HUES6 (cell line): Measurements from ENCODE around the gene PDCD2L.
"Not testable (repeated sequence)": the region's sequence is repeated elsewhere in the genome, so short reads cannot be mapped to it uniquely, and the experiment has no call there.

ENCODE experiments used
- H3K27ac ChIP-seq: 2 replicates; pipeline ENCODE4 v1.7.0; 2013; ENCODE audit warnings: low read depth, mild to moderate bottlenecking, low read length, inconsistent platforms
- H3K27me3 ChIP-seq: 2 replicates; pipeline ENCODE4 v1.6.1; 2013; ENCODE audit warnings: low read length; ENCODE audit not compliant: control insufficient read depth, insufficient read depth
- H3K36me3 ChIP-seq: 2 replicates; pipeline ENCODE4 v1.6.1; 2013; ENCODE audit warnings: low read length; ENCODE audit not compliant: control insufficient read depth, insufficient read depth
- H3K4me1 ChIP-seq: 2 replicates; pipeline ENCODE4 v1.6.1; 2013; ENCODE audit warnings: low read length; ENCODE audit not compliant: control insufficient read depth, insufficient read depth
- H3K4me3 ChIP-seq: 2 replicates; pipeline ENCODE4 v1.5.1; 2013; ENCODE audit warnings: low read depth, low read length
- H3K9ac ChIP-seq: one replicate; pipeline ENCODE4 v1.6.1; 2013; ENCODE audit warnings: mild to moderate bottlenecking, low read length
- H3K9me3 ChIP-seq: 2 replicates; pipeline ENCODE4 v1.6.1; 2013; ENCODE audit warnings: low read depth, low read length; ENCODE audit not compliant: control insufficient read depth, insufficient read depth

PDCD2L gene

GRCh38 chr19:34454685-34455084 is 50.5 kb downstream of the PDCD2L start:
- no peak overlapping the region for H3K27ac ChIP-seq
- H3K36me3 ChIP-seq, result peaks cover 90% of the 10 kb centered on the region
- H3K9ac ChIP-seq, result no peak overlapping the region
- H3K9me3 ChIP-seq, result no peaks in the 10 kb centered on the region
- H3K27me3 ChIP-seq, result no peaks in the 10 kb centered on the region
- H3K4me1 ChIP-seq, result no peaks in the 10 kb centered on the region
- no peak overlapping the region for H3K4me3 ChIP-seq

DNA sequence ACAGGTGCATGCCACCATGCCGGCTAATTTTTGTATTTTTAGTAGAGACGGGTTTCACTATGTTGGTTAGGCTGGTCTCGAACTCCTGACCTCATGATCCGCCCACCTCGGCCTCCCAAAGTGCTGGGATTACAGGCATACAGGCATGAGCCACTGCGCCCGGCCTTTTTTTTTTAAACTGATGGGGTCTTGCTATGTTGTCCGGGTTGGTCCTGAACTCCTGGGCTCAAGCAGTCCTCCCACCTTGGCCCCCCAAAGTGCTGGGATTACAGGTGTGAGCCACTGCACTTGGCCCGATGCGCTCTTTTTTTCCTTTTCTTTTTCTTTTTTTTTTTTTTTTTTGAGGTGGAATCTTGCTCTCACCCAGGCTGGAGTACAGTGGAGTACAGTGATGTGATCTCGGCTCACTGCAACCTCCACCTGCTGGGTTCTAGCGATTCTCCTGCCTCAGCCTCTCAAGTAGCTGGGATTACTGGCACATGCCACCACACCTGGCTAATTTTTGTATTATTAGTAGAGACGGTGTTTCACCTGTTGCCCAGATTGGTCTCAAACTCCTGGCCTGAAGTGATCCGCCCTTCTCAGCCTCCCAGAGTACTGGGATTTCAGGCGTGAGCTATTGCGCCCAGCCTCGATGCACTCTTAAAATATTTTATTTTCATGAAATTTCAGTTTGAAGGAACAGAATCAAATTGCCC is 51.7 kb downstream of the PDCD2L start:
- not testable (repeated sequence) for H3K9ac ChIP-seq, H3K4me1 ChIP-seq, H3K9me3 ChIP-seq, H3K4me3 ChIP-seq, H3K27ac ChIP-seq, H3K27me3 ChIP-seq
- H3K36me3 ChIP-seq, result peaks cover 90% of the 10 kb centered on the region

DNA sequence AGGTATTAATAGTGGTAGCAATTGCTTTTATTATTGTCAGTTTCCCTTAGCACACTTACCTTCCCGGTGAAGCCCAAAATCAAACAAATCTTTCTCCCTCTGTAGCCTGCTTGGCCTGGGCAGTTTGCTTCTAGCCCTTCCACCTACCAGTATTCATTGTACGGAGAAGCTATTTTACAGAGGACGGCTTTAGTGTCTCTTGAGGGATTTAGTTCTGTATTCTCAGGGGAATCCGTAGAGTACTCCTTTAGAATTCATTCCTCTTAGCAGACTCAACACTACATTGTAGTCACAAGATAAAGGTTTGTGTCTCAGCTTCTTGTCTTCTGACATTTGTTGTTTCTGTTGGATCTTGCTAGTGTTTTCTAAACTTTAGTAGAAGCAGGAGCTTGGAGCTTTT is 53.2 kb downstream of the PDCD2L start:
- H3K9ac ChIP-seq, result no peak overlapping the region
- peaks cover 92% of the 10 kb centered on the region for H3K36me3 ChIP-seq
- no peaks in the 10 kb centered on the region for H3K9me3 ChIP-seq
- H3K27me3 ChIP-seq, result no peaks in the 10 kb centered on the region
- no peaks in the 10 kb centered on the region for H3K4me1 ChIP-seq
- H3K4me3 ChIP-seq, result no peak overlapping the region
- H3K27ac ChIP-seq, result no peak overlapping the region

GRCh38 chr19:34458677-34459076 is 54.5 kb downstream of the PDCD2L start:
- Histone ChIP-seq H3K9ac (no peak overlapping the region), H3K4me1 (no peaks in the 10 kb centered on the region), H3K27ac (no peak overlapping the region), H3K9me3 (no peaks in the 10 kb centered on the region), H3K36me3 (peaks cover 92% of the 10 kb centered on the region), H3K4me3 (no peak overlapping the region), H3K27me3 (no peaks in the 10 kb centered on the region)

GRCh38 chr19:34459614-34460013 is 55.4 kb downstream of the PDCD2L start:
- no peaks in the 10 kb centered on the region for H3K27me3 ChIP-seq
- no peaks in the 10 kb centered on the region for H3K4me1 ChIP-seq
- H3K4me3 ChIP-seq, result no peak overlapping the region
- H3K27ac ChIP-seq, result no peak overlapping the region
- no peak overlapping the region for H3K9ac ChIP-seq
- no peaks in the 10 kb centered on the region for H3K9me3 ChIP-seq
- peaks cover 92% of the 10 kb centered on the region for H3K36me3 ChIP-seq

DNA sequence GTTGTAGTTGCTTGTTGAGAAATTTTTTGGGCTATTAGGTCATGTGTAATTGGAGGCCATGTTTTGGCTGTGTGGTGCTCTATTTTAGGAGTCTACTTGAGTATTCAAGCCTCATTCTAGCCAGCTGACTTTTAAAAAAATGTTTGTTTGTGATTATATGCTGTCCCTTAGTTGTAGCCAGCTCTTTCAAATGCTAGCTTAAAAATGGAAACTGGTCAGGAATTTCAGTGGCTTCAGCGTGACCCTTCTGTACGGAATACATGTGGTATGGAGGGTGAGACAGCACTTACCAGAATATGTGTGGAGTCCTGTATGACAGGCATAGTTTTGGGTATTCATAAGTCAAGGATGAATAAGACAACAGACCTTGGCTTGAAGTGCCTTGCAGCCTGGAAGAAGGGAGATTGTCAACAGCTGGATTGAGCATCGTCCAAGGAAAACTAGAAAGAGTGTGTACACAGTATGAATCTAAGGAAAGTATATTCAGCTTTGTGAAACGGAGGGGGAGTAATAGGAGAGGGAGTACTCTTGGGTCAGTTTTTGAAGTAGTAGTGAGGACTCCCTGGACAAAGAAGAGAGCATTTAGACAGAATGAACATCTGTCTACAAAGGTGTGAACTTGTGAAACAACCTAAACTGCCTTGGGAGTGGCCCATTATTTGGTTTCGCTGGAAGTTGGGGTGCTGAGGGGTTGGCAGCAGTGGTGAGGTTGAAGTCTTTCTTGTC is 57.3 kb downstream of the PDCD2L start:
- no peaks in the 10 kb centered on the region for H3K9me3 ChIP-seq
- no peak overlapping the region for H3K9ac ChIP-seq
- no peaks in the 10 kb centered on the region for H3K27me3 ChIP-seq
- H3K4me1 ChIP-seq, result no peaks in the 10 kb centered on the region
- no peak overlapping the region for H3K4me3 ChIP-seq
- H3K27ac ChIP-seq, result no peak overlapping the region
- peaks cover 95% of the 10 kb centered on the region for H3K36me3 ChIP-seq

GRCh38 chr19:34464785-34465184 is 60.6 kb downstream of the PDCD2L start:
- not testable (repeated sequence) for H3K4me3 ChIP-seq, H3K27me3 ChIP-seq, H3K27ac ChIP-seq, H3K9ac ChIP-seq, H3K4me1 ChIP-seq, H3K9me3 ChIP-seq
- peaks cover 99% of the 10 kb centered on the region for H3K36me3 ChIP-seq

DNA sequence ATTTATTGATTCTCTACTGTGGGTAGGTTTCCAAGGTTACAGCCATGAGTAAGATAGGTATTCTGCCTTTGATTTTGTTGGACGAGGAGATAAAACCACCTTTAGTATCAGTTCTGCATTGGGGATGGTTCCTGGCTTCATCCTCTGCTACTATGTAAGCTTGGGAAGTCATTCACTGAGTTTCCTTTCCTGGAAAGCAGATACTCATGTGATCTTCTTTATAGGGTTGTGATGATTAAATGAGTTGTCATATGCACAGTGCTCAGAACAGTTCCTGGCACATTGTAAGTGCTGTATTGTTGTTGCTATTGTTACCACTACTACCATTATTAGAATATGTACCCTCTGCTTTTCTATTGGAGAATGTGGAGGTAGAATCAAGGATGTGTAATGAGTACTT is 64.2 kb downstream of the PDCD2L start:
- Histone ChIP-seq H3K4me3 (no peak overlapping the region), H3K27ac (no peak overlapping the region), H3K36me3 (peaks cover 96% of the 10 kb centered on the region), H3K4me1 (no peaks in the 10 kb centered on the region), H3K9me3 (no peaks in the 10 kb centered on the region), H3K27me3 (no peaks in the 10 kb centered on the region), H3K9ac (no peak overlapping the region)

- not testable (repeated sequence) for H3K9me3 ChIP-seq, H3K27ac ChIP-seq, H3K27me3 ChIP-seq, H3K4me3 ChIP-seq, H3K4me1 ChIP-seq, H3K9ac ChIP-seq
- peaks cover 95% of the 10 kb centered on the region for H3K36me3 ChIP-seq
Measured at GRCh38 chr19:34469026-34469425, 64.8 kb downstream of the PDCD2L start.

- Histone ChIP-seq H3K4me1 (no peaks in the 10 kb centered on the region), H3K27ac (no peak overlapping the region), H3K9me3 (no peaks in the 10 kb centered on the region), H3K4me3 (no peak overlapping the region), H3K36me3 (peaks cover 65% of the 10 kb centered on the region), H3K9ac (no peak overlapping the region), H3K27me3 (no peaks in the 10 kb centered on the region)
Measured at GRCh38 chr19:34471906-34472700, 67.9 kb downstream of the PDCD2L start.
